K562 (cell line): ENCODE results near the gene CCNI. TPM values are rescaled to one million over a fixed set of nuclear protein-coding genes. Genes with fewer than 3 reads are reported as not detected.

Experiments
- ATF1 ChIP-seq, 2 experiments: fragments of 450-650 bp in 1 of 2; IDR thresholded peaks; 2 replicates each; pipeline ENCODE4 v1.6.1; 2016; ENCODE audit warnings: missing compliant biosample characterization in 1 of 2, missing genetic modification characterization in 1 of 2
- NFE2L1 ChIP-seq: fragments of 450-650 bp; IDR thresholded peaks from 2 replicates; pipeline ENCODE4 v1.6.1; 2016; ENCODE audit warnings: missing genetic modification characterization, low read depth, mild to moderate bottlenecking, missing compliant biosample characterization, moderate library complexity, borderline replicate concordance
- RAD21 ChIP-seq, 2 experiments: fragments of 250-450 bp in 1 of 2; fragments of 450-650 bp in 1 of 2; sonication (Bioruptor Pico) in 1 of 2; formaldehyde crosslinking in 1 of 2; IDR thresholded peaks in 1 of 2; conservative IDR thresholded peaks in 1 of 2; 2 replicates each; pipeline versions ENCODE4 v1.4.0 to v1.8.0; 2020 to 2022; ENCODE audit warnings: mild to moderate bottlenecking in 2 of 2, moderate library complexity in 1 of 2
- SMARCE1 ChIP-seq: fragments of 450-650 bp; IDR thresholded peaks from 2 replicates; pipeline ENCODE4 v1.7.1; 2016; ENCODE audit warnings: mild to moderate bottlenecking
- ZNF224 ChIP-seq: sonication (generic); formaldehyde crosslinking; IDR thresholded peaks from 2 replicates; pipeline ENCODE4 v1.8.0; 2022; ENCODE audit warnings: mild to moderate bottlenecking, missing genetic modification reagents
- ZNF263 ChIP-seq: sonication (generic); formaldehyde crosslinking; IDR thresholded peaks from 2 replicates; pipeline ENCODE4 v1.8.0; 2022; ENCODE audit warnings: mild to moderate bottlenecking, missing genetic modification reagents, borderline replicate concordance
- ZNF311 ChIP-seq: fragments of 250-450 bp; sonication (Bioruptor Pico); IDR thresholded peaks from 2 replicates; pipeline ENCODE4 v1.4.0; 2020; ENCODE audit warnings: mild to moderate bottlenecking, moderate library complexity
- ZNF717 ChIP-seq: fragments of 250-450 bp; sonication (Bioruptor Pico); IDR thresholded peaks from 2 replicates; pipeline ENCODE4 v1.5.0; 2021
- ZNF766 ChIP-seq: fragments of 200-800 bp; sonication (Bioruptor generic); conservative IDR thresholded peaks from 2 replicates; pipeline ENCODE4 v1.6.1; 2016; ENCODE audit warnings: missing genetic modification characterization, missing compliant biosample characterization
- polyA plus RNA-seq, 8 experiments: library from polyadenylated mRNA; depleted of rRNA in 4 of 8; stranded (reverse) in 5 of 8; unstranded in 3 of 8; fragments of >200 nt; fragmentation: Nextera tagmentation in 2 of 8; fragmentation: Illumina TruSeq in 1 of 8; extraction: Ambion mirVana in 2 of 8; extraction: Trizol in 1 of 8; gene quantifications; 2 replicates each; pipeline versions ENCODE4 v1.2.1 to v1.2.3, GENCODE V29; 2011 to 2014; ENCODE audit warnings: inconsistent platforms in 1 of 8, missing spikeins in 1 of 8
- total RNA-seq, 7 experiments: library from RNA; depleted of rRNA in 6 of 7; stranded (reverse); fragments of >200 nt in 6 of 7; fragmentation: Illumina TruSeq in 2 of 7; extraction: Trizol in 2 of 7; gene quantifications; 2 replicates each; pipeline versions ENCODE4 v1.2.1 to v1.2.3, GENCODE V29; 2011 to 2021; ENCODE audit warnings: low replicate concordance in 1 of 7
- TF ChIP-seq, protein P1 (sequence below), 2 experiments: fragments of 450-650 bp; formaldehyde crosslinking in 1 of 2; IDR thresholded peaks; 2 replicates each; pipeline versions ENCODE4 v1.4.0 to v1.6.1; 2014 to 2020; ENCODE audit warnings: mild to moderate bottlenecking in 2 of 2, borderline replicate concordance in 1 of 2, low read depth in 1 of 2
- TF ChIP-seq, protein P2 (sequence below): fragments of 450-650 bp; IDR thresholded peaks from 2 replicates; pipeline ENCODE4 v1.6.1; 2014; ENCODE audit warnings: low read depth, mild to moderate bottlenecking, moderate library complexity, borderline replicate concordance
- TF ChIP-seq, protein P3 (sequence below): fragments of 450-650 bp; formaldehyde crosslinking; IDR thresholded peaks from 2 replicates; pipeline ENCODE4 v1.4.0; 2020; ENCODE audit warnings: mild to moderate bottlenecking, moderate library complexity
- TF ChIP-seq, protein P4 (sequence below): sonication (generic); formaldehyde crosslinking; IDR thresholded peaks from 2 replicates; pipeline ENCODE4 v1.8.1; 2022; ENCODE audit warnings: missing genetic modification reagents

CCNI gene
- total and polyA plus RNA-seq, 9 of the 15 experiments (the other 6 are each of a cell fraction or from before 2014, with no cell fraction given): 43.3 to 159 (median 98.5) TPM

DNA sequence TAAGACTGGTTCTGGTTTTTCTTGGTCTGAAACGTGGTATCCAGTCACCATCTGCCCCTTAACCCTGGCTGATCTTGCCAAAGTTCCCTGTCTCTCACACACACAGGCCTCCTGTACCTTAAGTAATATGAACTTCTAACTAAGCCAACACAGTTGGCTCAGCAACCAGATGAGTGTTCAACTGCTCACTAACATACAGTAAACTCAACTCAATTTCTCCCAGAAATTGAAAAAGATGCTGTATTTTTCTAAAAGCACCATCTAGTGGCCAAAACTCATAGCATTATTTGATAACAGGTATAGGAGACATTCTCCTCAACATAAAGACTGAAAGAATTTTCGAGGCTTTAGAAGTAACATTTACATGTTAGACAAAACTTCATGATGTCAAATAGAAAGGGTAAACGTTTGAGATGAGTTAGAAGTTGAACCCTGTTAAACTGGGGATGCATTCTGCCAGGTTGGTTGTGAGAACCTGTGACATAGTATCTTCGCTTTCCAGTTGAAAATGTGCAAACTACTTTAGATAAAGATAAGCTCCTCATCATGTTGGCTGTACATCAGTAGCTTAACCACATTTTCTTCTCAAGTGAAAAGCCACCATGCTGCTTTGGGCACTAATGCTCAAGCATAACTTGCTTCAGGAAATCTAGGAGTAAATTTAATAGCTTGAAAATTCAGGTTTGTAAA lies 31.2 kb downstream of the CCNI start (continued):
- TF ChIP-seq, protein P1, sequence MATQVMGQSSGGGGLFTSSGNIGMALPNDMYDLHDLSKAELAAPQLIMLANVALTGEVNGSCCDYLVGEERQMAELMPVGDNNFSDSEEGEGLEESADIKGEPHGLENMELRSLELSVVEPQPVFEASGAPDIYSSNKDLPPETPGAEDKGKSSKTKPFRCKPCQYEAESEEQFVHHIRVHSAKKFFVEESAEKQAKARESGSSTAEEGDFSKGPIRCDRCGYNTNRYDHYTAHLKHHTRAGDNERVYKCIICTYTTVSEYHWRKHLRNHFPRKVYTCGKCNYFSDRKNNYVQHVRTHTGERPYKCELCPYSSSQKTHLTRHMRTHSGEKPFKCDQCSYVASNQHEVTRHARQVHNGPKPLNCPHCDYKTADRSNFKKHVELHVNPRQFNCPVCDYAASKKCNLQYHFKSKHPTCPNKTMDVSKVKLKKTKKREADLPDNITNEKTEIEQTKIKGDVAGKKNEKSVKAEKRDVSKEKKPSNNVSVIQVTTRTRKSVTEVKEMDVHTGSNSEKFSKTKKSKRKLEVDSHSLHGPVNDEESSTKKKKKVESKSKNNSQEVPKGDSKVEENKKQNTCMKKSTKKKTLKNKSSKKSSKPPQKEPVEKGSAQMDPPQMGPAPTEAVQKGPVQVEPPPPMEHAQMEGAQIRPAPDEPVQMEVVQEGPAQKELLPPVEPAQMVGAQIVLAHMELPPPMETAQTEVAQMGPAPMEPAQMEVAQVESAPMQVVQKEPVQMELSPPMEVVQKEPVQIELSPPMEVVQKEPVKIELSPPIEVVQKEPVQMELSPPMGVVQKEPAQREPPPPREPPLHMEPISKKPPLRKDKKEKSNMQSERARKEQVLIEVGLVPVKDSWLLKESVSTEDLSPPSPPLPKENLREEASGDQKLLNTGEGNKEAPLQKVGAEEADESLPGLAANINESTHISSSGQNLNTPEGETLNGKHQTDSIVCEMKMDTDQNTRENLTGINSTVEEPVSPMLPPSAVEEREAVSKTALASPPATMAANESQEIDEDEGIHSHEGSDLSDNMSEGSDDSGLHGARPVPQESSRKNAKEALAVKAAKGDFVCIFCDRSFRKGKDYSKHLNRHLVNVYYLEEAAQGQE (IDR thresholded peaks at IDR 0.05; ENCODE audit: borderline replicate concordance): peak; percentile 50; the same call in 1 of the 2 replicates
- TF ChIP-seq, protein P1 (CRISPR knock-in tag; IDR thresholded peaks at IDR 0.05; ENCODE audit: low read depth): no peak
- TF ChIP-seq RAD21 (CRISPR knock-in tag; conservative IDR thresholded peaks at IDR 0.05 in 1 of 2, IDR thresholded peaks at IDR 0.05 in 1 of 2) (peak; percentile 55 to 58), ATF1 (CRISPR knock-in tag; IDR thresholded peaks at IDR 0.05) (no peak), ATF1 (tag; IDR thresholded peaks at IDR 0.05) (no peak), NFE2L1 (no peak), ZNF717 (CRISPR knock-in tag) (no peak), ZNF311 (CRISPR knock-in tag) (no peak), SMARCE1 (no peak), ZNF766 (CRISPR knock-in tag) (no peak), ZNF263 (CRISPR knock-in tag) (no peak), ZNF224 (CRISPR knock-in tag) (no peak)
- TF ChIP-seq, protein P2, sequence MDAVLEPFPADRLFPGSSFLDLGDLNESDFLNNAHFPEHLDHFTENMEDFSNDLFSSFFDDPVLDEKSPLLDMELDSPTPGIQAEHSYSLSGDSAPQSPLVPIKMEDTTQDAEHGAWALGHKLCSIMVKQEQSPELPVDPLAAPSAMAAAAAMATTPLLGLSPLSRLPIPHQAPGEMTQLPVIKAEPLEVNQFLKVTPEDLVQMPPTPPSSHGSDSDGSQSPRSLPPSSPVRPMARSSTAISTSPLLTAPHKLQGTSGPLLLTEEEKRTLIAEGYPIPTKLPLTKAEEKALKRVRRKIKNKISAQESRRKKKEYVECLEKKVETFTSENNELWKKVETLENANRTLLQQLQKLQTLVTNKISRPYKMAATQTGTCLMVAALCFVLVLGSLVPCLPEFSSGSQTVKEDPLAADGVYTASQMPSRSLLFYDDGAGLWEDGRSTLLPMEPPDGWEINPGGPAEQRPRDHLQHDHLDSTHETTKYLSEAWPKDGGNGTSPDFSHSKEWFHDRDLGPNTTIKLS: no peak
- TF ChIP-seq, protein P3, sequence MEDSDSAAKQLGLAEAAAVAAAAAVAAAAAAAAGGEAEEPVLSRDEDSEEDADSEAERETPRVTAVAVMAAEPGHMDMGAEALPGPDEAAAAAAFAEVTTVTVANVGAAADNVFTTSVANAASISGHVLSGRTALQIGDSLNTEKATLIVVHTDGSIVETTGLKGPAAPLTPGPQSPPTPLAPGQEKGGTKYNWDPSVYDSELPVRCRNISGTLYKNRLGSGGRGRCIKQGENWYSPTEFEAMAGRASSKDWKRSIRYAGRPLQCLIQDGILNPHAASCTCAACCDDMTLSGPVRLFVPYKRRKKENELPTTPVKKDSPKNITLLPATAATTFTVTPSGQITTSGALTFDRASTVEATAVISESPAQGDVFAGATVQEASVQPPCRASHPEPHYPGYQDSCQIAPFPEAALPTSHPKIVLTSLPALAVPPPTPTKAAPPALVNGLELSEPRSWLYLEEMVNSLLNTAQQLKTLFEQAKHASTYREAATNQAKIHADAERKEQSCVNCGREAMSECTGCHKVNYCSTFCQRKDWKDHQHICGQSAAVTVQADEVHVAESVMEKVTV (CRISPR knock-in tag): no peak
- TF ChIP-seq, protein P4, sequence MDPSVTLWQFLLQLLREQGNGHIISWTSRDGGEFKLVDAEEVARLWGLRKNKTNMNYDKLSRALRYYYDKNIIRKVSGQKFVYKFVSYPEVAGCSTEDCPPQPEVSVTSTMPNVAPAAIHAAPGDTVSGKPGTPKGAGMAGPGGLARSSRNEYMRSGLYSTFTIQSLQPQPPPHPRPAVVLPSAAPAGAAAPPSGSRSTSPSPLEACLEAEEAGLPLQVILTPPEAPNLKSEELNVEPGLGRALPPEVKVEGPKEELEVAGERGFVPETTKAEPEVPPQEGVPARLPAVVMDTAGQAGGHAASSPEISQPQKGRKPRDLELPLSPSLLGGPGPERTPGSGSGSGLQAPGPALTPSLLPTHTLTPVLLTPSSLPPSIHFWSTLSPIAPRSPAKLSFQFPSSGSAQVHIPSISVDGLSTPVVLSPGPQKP (CRISPR knock-in tag): no peak
